ENCODE results near the gene TMEM184C.

TMEM184C gene

GRCh38 chr4:147617173-147617840 lies at the start of gene TMEM184C:
TMEM184C (plus strand) TSS chr4:147617397; CDS start chr4:147617957, 560 bp downstream.
- DNase-seq (ENCODE audit: low read depth in 1 of 2, low spot score in 1 of 2) = peak; percentile 97 to 99

GRCh38 chr4:147570616-147571015 lies 46.6 kb upstream of the TMEM184C start:
- DNase-seq (ENCODE audit: low read depth in 1 of 2, low spot score in 1 of 2) = no peak

GRCh38 chr4:147571036-147571770 lies 46.0 kb upstream of the TMEM184C start:
- no peak for DNase-seq (ENCODE audit: low read depth in 1 of 2, low spot score in 1 of 2)

DNA sequence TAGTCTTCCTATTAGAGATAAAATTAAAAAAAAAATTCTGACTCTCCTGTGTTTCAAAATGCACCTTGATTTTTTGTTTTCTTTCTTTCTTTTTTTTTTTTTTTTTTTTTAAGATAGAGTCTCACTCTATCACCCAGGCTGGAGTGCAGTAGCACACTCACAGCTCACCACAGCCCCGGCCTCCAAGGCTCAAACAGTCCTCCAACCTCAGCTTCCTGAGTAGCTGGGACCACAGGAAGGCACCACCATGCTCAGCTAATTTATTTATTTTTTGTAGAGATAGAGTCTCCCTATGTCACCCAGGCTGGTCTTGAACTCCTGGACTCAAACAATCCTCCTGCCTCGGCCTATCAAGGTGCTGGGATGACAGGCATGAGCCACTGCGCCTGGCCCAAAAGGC lies 41.1 kb upstream of the TMEM184C start:
- DNase-seq (ENCODE audit: low read depth in 1 of 2, low spot score in 1 of 2) = no peak

DNA sequence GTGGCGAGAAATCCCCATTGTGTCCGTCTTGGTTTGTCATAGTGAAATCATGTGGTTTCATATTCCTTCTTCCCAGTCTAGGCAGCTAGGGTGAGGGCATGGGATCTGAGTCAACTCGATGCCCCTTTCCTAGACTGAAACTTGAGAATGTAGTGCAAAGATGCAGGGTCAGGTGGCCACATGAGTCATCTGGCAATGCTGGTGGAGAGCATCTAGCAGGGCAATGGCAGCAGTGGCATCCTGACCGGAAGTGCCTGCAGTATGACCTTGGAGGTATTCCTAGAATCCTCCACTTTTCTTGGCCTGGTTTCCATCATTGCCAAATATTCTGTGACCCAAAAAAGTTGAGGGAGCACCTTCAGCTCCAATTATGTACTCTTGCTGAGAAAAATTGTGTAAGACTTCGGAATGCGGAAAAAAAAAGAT lies 39.1 kb upstream of the TMEM184C start:
- DNase-seq (ENCODE audit: low read depth in 1 of 2, low spot score in 1 of 2) = no peak

- DNase-seq (ENCODE audit: low read depth in 1 of 2, low spot score in 1 of 2) = no peak
Measured at GRCh38 chr4:147578593-147578992, 38.6 kb upstream of the TMEM184C start.

- no peak for DNase-seq (ENCODE audit: low read depth in 1 of 2, low spot score in 1 of 2)
Measured at GRCh38 chr4:147580396-147580795, 36.8 kb upstream of the TMEM184C start.

GRCh38 chr4:147581606-147582350 lies 35.4 kb upstream of the TMEM184C start:
- DNase-seq (ENCODE audit: low read depth in 1 of 2, low spot score in 1 of 2) = no peak

DNA sequence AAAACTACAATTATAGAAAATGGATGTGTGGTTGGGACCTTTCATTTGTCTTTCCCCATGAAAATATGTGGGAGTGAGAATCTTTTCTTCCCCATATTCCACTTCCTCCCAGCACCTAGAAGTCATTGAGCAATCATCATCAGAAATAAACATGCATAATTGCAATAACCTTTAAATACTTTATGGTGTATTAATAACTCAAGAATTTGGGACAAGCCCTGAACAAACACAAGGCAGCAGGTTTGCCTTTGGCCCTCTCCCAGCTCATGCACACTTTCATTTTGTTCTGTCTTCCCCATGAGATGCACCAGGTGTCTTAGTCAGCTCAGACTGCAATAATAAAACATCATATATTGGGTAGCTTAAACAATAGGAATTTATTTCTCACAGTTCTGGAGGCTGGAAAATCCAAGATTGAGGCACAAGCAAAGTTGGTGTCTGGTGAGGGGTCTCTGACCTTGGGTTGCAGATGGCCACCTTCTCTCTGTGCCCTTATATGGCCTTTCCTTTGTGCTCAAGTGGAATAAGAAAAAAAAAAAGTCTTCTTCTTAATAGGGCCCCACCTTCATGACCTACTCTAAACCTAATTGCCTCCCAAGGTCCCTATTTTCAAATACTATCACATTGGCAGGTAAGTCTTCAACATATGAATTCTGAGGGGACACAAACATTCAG lies 34.7 kb upstream of the TMEM184C start:
- no peak for DNase-seq (ENCODE audit: low read depth in 1 of 2, low spot score in 1 of 2)

DNA sequence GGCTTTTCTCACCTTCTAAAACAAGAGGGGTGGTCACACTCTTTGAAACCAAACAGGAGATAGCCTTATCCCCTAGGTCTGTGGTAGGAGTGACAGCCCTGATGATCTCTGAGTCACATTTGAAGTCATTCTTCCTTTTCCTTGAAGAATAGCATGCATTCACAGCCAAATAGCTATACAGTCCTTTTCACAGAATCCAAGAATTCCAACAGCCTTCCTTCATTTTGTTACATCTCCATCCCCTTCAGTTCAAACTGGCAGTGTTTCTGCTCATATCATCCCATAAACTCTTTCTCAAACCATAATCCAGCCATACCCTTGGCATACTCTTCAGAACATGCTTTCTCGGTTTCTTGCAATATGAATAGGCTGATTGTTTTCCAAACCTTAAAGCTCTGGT lies 33.3 kb upstream of the TMEM184C start:
- DNase-seq (ENCODE audit: low read depth in 1 of 2, low spot score in 1 of 2) = no peak

- no peak for DNase-seq (ENCODE audit: low read depth in 1 of 2, low spot score in 1 of 2)
Measured at GRCh38 chr4:147586032-147586431, 31.2 kb upstream of the TMEM184C start.

DNA sequence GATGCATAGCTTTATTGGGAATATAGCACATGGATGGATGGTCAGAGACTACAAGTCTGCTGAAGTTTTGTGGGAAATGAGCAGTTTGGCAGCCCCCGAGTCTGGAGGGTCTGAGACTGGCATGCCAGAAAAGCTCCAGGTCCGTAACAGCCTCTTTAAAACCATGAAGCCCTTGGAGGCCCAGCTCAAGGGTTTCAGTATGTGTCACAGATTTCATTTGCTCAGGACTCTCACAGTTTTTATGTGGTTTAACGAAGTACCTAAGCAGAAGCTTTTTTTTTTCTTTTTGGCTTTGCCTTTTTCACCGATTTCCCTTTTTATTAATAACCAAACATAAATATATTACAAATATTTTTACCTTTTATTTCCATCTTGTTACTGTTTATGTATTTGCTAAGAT lies 30.6 kb upstream of the TMEM184C start:
- DNase-seq (ENCODE audit: low read depth in 1 of 2, low spot score in 1 of 2) = no peak

- no peak for DNase-seq (ENCODE audit: low read depth in 1 of 2, low spot score in 1 of 2)
Measured at GRCh38 chr4:147587041-147587440, 30.2 kb upstream of the TMEM184C start.

DNA sequence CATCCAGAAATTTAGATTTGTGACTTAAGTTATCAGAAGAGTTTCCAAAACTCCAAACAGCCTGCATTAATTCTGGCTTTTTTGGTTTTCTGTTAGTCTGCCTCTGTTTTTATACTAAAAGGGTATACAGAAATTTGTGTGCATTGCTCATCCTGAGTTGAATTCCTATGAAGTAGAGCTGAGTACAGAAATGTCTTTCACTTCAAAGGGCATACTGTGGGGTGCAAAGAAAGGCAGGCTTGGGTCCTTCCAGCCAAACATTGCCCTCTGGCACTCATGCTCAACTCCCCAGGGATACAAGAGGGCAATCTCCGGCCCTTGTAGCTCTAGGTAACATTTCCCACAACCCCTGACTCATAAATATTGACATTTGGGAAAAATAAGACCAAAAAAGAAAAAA lies 27.6 kb upstream of the TMEM184C start:
- no peak for DNase-seq (ENCODE audit: low read depth in 1 of 2, low spot score in 1 of 2)

GRCh38 chr4:147590249-147590920 lies 26.8 kb upstream of the TMEM184C start:
- DNase-seq (ENCODE audit: low read depth in 1 of 2, low spot score in 1 of 2) = peak; percentile 3 to 5

- DNase-seq (ENCODE audit: low read depth in 1 of 2, low spot score in 1 of 2) = no peak
Measured at GRCh38 chr4:147591106-147591505, 26.1 kb upstream of the TMEM184C start.

GRCh38 chr4:147594107-147594506 lies 23.1 kb upstream of the TMEM184C start:
- DNase-seq (ENCODE audit: low read depth in 1 of 2, low spot score in 1 of 2) = no peak

DNA sequence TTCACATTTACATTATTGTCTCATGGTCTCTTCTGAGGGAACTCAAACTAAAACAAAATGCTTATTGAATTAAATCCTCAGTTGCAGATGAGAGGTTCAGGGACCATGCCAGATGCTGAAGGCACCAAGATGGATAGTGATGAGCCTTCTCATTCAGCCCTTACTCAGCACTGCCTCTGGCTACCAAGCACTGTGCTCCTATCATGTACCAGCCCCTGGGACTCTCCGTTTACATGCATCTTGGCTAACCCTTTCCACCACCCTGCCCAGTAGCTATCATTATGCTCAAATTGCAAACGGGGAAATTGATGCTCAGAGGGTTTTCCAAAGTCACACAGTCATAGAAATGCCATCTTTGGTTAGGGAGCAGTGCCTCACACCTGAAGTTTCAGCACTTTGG lies 22.6 kb upstream of the TMEM184C start:
- DNase-seq (ENCODE audit: low read depth in 1 of 2, low spot score in 1 of 2) = no peak

GRCh38 chr4:147596377-147596776 lies 20.8 kb upstream of the TMEM184C start:
- DNase-seq (ENCODE audit: low read depth in 1 of 2, low spot score in 1 of 2) = no peak

DNA sequence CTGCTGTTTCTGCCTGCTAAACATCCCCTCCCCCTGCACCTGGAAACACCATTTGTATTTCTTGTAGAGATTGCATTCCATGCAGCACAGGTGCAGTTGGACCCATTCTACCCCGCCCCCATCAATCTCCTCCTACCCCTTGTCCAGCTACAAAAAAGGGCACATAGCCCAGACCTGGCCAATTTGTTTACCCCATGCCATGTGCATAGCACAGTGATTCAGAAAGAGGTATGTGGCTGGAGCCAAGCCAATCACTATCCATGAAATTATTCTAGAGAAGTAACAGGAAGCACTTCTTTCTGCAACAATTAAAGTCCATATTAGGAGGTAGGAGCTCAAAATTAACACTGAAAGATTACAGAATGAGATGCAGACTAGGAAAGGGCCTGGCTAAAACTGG lies 20.2 kb upstream of the TMEM184C start:
- no peak for DNase-seq (ENCODE audit: low read depth in 1 of 2, low spot score in 1 of 2)

GRCh38 chr4:147597561-147597960 lies 19.6 kb upstream of the TMEM184C start:
- no peak for DNase-seq (ENCODE audit: low read depth in 1 of 2, low spot score in 1 of 2)
